HG03460 (cell line): ENCODE measurements around the gene BCL2L14.
"Not testable (repeated sequence)": the region's sequence is repeated elsewhere in the genome, so short reads cannot be mapped to it uniquely, and the experiment has no call there.

Experiments used
- ATAC-seq: cut with Tn5 transposase; IDR thresholded peaks from one replicate; pipeline ENCODE4 v1.9.1; 2021; ENCODE audit not compliant: unreplicated experiment

The BCL2L14 gene

GRCh38 chr12:12098691-12099015 is 27.9 kb downstream of the BCL2L14 start:
- ATAC-seq = no peak

- ATAC-seq = no peak
These were observed 28.4 kb downstream of the BCL2L14 start for GRCh38 chr12:12099102-12099501.

GRCh38 chr12:12107678-12108077 is 36.9 kb downstream of the BCL2L14 start:
- ATAC-seq = no peak

DNA sequence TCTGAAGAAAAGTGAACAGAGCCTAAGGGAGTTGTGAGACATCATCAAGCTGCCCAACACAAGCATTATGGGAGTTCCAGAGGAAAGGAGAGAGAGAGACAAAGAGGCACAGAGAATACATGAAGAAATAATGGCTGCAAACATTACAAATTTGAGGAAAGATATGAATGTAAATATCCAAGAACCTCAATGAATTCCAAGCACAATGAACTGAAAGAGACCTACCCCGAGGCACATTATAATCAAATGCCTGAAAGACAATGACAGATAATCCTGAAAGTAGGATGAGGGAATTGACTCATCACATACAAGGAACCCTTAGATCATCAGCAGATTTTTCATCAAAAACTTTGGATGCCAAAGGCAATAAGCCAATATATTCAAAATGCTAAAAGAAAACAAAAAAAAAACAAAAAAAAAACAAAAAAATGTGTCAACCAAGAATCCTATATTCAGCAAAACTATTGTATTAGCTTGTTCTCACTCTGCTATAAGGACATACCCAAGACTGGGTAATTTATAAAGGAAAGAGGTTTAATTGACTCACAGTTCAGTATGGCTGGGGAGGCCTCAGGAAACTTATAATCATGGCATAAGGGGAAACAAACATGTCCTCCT is 37.8 kb downstream of the BCL2L14 start:
- no peak for ATAC-seq

DNA sequence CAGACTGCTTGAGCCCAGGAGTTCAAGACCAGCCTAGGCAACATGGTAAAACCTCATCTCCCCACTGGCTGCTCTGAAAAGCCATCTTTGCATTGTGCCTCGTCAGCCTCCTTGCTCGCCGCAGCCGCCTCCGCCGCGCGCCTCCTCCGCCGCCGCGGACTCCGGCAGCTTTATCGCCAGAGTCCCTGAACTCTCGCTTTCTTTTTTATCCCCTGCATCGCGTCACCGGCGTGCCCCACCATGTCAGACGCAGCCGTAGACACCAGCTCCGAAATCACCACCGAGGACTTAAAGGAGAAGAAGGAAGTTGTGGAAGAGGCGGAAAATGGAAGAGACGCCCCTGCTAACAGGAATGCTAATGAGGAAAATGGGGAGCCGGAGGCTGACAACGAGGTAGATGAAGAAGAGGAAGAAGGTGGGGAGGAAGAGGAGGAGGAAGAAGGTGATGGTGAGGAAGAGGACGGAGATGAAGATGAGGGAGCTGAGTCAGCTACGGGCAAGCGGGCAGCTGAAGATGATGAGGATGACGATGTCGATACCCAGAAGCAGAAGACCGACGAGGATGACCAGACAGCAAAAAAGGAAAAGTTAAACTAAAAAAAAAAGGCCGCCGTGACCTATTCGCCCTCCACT is 40.3 kb downstream of the BCL2L14 start:
- ATAC-seq = not testable (repeated sequence)

DNA sequence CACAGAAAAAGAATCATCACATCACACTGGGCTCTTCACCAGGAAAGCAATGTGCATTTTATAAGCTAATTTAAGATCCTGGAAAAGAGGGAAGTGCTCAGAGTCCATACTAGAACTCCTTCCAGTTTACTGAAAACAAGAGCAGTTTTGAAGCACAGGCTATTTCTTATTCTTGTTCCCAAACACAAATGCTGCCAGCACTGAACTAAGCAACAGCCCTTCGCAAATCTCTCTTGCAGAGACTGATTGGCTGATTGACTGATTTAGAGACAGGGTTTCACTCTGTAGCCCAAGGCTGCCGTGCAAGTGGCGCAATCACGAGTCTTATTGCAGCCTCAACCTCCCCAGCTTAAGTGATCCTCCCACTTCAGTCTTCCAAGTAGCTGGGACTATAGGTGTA is 44.8 kb downstream of the BCL2L14 start:
- no peak for ATAC-seq

- no peak for ATAC-seq
These were observed 45.9 kb downstream of the BCL2L14 start for GRCh38 chr12:12116677-12117076.

GRCh38 chr12:12121061-12121460 is 50.3 kb downstream of the BCL2L14 start:
- ATAC-seq = no peak

DNA sequence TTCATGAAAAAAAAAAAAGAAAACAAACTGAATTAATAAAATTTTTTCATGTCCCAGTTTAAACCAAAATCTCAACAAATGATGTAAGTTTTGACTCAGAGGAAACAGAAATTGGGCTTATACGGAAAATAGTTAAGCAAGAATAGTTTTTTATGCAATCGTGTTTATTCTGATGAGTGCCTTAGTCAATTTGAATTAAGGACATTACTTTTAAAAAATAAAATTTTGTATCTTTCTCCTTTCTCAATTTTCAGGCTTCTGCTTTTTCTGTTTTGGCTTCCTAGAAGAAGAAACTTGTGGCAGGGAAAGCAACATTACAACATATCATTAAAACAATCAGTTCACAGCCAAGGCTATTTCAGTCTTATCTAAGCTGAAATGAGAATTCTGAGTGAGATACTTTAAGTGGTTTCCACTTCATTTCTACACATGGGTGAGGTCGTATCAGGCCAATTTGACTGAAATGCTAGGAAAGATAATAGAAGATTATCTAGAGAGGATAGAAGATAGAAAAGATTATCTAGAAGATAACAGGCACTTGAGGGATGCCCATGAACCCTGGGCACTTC is 52.4 kb downstream of the BCL2L14 start:
- ATAC-seq = no peak

DNA sequence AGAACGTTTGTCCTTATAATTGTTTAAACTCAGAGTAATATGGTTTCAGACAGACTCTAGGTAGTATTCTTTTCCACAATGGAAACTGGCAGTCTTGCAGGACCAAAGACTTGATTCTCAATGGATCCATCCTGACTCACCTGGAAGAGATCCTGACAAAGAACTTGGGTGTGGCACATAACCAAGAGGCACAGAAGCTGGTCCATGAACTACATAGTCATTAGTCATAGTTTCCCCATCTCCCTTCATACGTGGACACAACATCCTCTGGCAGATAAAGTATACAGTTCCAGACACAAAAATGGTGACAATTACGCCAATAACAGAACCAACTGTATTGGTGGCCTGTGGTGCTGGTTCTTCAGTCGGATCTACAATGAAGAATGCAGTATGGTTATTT is 55.8 kb downstream of the BCL2L14 start:
- no peak for ATAC-seq

GRCh38 chr12:12127304-12127703 is 56.6 kb downstream of the BCL2L14 start:
- no peak for ATAC-seq

DNA sequence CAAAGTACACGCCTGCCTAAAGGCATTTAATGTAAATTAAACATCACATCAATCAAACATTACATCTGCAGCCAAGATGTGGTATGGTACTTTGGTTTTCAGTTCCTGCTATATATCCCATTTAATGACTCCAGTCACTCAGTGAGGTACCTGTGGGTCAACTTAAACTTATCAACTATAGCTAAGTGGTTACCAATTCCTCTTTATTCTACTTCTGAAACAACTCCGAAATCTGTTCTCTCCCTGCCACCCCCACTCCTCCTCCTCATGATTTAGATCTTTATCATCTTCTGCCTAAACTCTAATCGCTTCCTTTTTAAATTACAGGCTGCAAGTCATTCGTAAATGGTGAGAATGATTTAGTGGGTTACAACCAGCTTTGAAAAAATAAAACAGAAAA is 57.9 kb downstream of the BCL2L14 start:
- ATAC-seq = no peak

- ATAC-seq = no peak
These were observed 62.5 kb downstream of the BCL2L14 start for GRCh38 chr12:12133259-12133658.

- no peak for ATAC-seq
These were observed 63.0 kb downstream of the BCL2L14 start for GRCh38 chr12:12133785-12134184.

GRCh38 chr12:12138203-12139154 is 67.7 kb downstream of the BCL2L14 start:
- no peak for ATAC-seq

DNA sequence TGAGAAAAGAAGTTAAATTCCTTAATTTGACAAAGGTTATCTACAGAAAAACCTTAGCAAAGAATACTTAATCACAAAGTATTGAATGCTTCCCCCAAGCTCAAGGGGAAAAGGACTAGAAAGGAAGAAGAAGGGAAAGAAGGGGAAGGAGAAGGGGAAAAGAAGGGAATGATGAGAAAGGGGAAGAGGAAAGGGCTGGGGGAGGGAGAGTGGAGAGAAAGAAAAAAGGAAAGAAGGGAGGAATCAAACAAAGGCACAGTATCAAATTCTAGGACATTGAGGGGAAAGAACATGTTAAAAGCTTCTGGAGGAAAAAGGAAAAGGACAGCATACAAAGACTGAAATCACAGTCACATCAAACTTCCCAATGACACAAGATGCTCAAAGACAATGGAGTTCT is 70.3 kb downstream of the BCL2L14 start:
- ATAC-seq = no peak

DNA sequence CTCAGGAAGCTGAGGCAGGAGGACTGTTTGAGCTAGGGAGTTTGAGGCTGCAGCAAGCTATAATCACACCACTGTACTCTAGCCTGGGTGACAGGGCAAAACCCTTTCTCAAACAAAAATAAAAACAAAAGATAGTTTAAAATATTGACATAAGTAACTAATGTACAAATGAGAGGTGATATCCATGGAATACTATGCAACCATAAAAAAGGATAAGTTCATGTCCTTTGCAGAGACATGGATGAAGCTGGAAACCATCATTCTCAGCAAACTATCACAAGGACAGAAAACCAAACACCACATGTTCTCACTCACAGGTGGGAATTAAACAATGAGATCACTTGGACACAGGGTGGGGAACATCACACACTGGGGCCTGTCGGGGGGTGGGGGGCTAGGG is 73.8 kb downstream of the BCL2L14 start:
- ATAC-seq = not testable (repeated sequence)

GRCh38 chr12:12147111-12147510 is 76.4 kb downstream of the BCL2L14 start:
- ATAC-seq = no peak
